Ectodermal cell (in vitro differentiated cells): ENCODE measurements around the gene CDC27.
"Not testable (repeated sequence)": the region's sequence is repeated elsewhere in the genome, so short reads cannot be mapped to it uniquely, and the experiment has no call there.

Experiments used
- H3K27ac ChIP-seq: 2 replicates; pipeline ENCODE4 v1.7.0; 2013; ENCODE audit warnings: mild to moderate bottlenecking, low read depth, low read length; ENCODE audit not compliant: insufficient read depth, poor library complexity, severe bottlenecking
- H3K27me3 ChIP-seq: 2 replicates; pipeline ENCODE4 v1.7.0; 2013; ENCODE audit warnings: mild to moderate bottlenecking, low read length; ENCODE audit not compliant: insufficient read depth, control insufficient read depth, poor library complexity, severe bottlenecking
- H3K36me3 ChIP-seq: one replicate; pipeline ENCODE4 v1.7.0; 2013; ENCODE audit warnings: low read length; ENCODE audit not compliant: control insufficient read depth, insufficient read depth
- H3K4me1 ChIP-seq: one replicate; pipeline ENCODE4 v1.7.0; 2013; ENCODE audit warnings: low read length; ENCODE audit not compliant: control insufficient read depth, insufficient read depth
- H3K4me3 ChIP-seq: 2 replicates; pipeline ENCODE4 v1.7.0; 2013; ENCODE audit warnings: low read depth, low read length, control low read depth; ENCODE audit not compliant: insufficient read depth
- H3K9me3 ChIP-seq: 2 replicates; pipeline ENCODE4 v1.7.0; 2013; ENCODE audit warnings: mild to moderate bottlenecking, low read length, moderate library complexity; ENCODE audit not compliant: control insufficient read depth
- WGBS, 2 experiments: methylation state at CpG; one replicate each; pipeline ENCODE4 v1.1.7; 2013; ENCODE audit warnings: missing lambda C conversion rate in 2 of 2; 5-methylcytosine and 5-hydroxymethylcytosine counted together

Gene CDC27

DNA sequence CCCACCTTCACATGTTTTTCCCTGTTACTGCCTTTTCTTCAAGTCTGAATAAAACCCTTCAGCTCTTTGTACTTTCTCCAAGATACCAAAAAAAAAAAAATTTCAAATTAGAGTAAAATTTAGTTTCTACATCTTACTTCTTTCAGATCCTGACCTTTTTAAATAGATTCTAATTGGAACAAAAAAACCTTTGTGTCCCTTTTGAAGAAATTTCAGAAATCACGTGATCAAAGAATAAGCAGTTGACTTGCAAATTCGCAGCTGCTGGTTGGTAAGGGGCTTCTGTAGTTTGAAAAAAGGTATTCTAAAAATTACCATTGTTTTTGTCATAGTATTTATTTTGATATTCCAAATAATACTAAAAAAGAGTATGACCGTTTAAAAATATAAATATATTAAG lies 71.7 kb downstream of the CDC27 start:
- no peak overlapping the region for H3K27ac ChIP-seq
- H3K27me3 ChIP-seq: no peaks in the 10 kb centered on the region
- H3K4me1 ChIP-seq: no peaks in the 10 kb centered on the region
- H3K36me3 ChIP-seq: peaks cover 6% of the 10 kb centered on the region
- H3K9me3 ChIP-seq: no peaks in the 10 kb centered on the region
- WGBS, 2 experiments: 91 to 92% methylated on average over 2 of the region's 3 CpGs
- H3K4me3 ChIP-seq: no peak overlapping the region

DNA sequence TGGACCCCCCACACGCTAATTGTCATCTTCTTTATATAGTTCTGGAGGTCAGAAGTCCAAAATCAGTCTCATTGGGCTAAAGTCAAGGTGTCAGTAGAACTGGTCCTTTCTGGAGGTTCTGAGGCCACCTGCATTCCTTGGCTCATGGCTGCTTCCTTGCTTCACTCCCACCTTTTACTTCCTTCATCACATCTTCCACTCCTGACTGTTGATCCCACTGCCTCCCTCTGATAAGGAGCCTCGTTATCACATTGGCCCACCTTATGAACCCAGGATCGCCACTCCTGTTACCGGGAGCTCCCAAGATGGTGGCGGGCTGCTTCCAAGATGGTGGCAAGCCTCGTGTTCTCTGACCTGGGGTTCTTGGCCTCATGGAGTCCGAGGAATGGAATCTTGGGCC lies 83.0 kb downstream of the CDC27 start:
- Histone ChIP-seq H3K27me3 (no peaks in the 10 kb centered on the region), H3K4me1 (no peaks in the 10 kb centered on the region), H3K36me3 (no peaks in the 10 kb centered on the region), H3K9me3 (no peaks in the 10 kb centered on the region), H3K27ac (no peak overlapping the region), H3K4me3 (no peak overlapping the region)
- WGBS, 2 experiments: 94 to 96% methylated on average over 7 of the region's 7 CpGs

DNA sequence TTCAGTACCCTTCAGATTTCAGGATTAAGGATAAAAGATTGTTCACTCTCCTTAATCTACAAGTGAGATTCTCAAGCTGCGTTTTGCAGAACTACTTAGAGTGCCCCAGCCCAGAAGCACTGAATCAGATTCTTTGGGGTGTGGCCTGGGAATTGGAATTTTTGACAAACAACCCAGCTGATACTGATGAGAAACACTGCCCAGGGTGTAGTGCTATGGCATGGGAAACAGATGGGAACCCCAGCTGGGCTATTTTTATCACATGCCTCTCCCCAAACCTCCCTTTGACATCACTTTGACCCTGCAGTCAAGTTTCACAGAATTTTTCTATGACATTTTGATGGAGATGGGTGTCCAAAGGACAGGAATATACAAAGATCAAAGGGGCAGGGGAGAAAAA lies 83.8 kb downstream of the CDC27 start:
- not testable (repeated sequence) for H3K4me1 ChIP-seq, H3K27me3 ChIP-seq, H3K4me3 ChIP-seq, H3K36me3 ChIP-seq, H3K9me3 ChIP-seq, H3K27ac ChIP-seq
- 88 to 91% methylated on average over 1 of the region's 1 CpG for WGBS, 2 experiments

DNA sequence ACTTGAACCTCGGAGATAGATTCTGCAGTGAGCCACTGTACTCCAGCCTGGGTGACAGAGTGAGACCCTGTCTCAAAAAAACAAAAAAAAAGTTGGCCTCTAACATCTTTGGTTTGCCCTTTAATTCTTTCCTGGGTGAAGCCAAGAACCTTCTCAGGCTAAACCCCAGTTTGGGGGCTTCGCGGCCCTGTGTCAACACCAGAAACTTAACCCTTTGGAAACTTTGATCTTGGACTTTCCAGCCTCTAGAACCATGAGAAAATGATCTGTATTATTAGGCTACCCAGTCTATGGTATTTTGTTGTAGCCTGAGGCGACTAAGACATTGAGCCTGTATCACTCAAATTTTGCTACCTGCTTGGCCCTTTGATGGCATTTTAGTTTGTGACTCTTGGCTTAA lies 86.2 kb downstream of the CDC27 start:
- 93% methylated on average over 4 of the region's 4 CpGs for WGBS, 2 experiments
- Histone ChIP-seq H3K4me1 (no peaks in the 10 kb centered on the region), H3K27ac (no peak overlapping the region), H3K36me3 (no peaks in the 10 kb centered on the region), H3K9me3 (no peaks in the 10 kb centered on the region), H3K27me3 (no peaks in the 10 kb centered on the region), H3K4me3 (no peak overlapping the region)

DNA sequence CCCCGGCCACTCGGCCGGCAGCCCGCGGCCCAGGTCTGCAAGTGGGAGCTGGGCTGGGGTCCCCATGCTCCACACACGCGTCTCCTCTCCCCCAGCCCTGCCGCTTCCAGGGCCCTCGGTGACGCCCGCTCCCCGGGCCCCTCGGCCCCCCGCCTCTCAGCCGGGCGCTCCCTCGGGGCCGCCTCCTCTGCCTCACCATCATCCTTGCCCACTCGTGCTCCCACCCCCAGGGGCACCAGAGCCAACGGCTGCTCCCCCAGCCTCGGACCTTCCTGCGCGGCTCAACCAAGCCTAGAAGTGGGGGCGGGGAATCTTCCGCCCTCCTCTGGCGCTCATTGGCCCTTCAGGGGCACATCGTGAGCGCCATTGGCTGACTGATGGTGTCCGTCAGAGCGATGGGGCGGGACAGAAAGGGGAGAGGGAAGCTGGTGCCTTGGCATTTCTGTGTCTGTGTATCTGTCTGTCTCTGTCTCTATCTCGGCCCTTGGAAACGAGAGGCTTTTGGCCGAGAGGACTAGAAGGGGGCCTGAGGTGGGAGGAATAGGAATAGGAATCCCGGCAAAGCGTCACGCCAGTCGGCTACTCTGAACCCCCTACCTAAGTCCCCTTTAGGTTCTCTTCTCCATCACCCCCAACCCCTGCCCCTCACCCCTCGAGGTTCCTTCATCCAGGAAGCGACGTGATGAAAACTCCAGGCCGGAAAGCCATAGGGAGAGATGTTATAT lies 88.9 kb downstream of the CDC27 start:
- 0 to 1% methylated on average over 36 to 38 of the region's 42 CpGs for WGBS, 2 experiments
- no peaks in the 10 kb centered on the region for H3K36me3 ChIP-seq
- no peaks in the 10 kb centered on the region for H3K9me3 ChIP-seq
- H3K27me3 ChIP-seq: no peaks in the 10 kb centered on the region
- H3K4me3 ChIP-seq: peak overlapping the region; percentile 76
- no peaks in the 10 kb centered on the region for H3K4me1 ChIP-seq
- no peak overlapping the region for H3K27ac ChIP-seq

DNA sequence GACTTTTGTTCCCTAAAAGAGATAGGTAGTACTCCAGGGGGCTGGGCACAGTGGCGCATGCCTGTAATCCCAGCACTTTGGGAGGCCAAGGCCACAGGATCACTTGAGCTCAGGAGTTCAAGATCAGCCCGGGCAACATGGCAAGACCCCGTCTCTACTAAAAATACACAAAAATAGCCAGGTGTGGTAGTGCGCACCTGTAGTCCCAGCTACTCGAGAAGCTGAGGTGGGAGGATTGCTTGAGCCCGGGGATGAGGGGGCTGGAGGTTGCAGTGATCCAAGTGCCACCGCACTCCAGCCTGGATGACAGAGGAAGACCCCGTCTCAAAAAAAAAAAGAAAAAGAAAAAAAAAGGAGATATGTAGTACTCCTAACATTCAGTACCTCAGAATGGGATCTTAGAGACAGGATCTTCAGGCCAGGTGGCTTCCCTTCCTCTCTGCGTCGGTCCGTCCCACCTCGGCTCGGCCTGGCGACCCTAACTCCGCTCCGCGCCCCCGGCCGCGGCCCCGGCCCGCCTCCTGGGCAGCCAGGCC lies 89.6 kb downstream of the CDC27 start:
- no peaks in the 10 kb centered on the region for H3K27me3 ChIP-seq
- 10 to 13% methylated on average over 22 of the region's 22 CpGs for WGBS, 2 experiments
- peak overlapping the region; percentile 76 for H3K4me3 ChIP-seq
- H3K4me1 ChIP-seq: no peaks in the 10 kb centered on the region
- H3K9me3 ChIP-seq: no peaks in the 10 kb centered on the region
- no peak overlapping the region for H3K27ac ChIP-seq
- no peaks in the 10 kb centered on the region for H3K36me3 ChIP-seq

DNA sequence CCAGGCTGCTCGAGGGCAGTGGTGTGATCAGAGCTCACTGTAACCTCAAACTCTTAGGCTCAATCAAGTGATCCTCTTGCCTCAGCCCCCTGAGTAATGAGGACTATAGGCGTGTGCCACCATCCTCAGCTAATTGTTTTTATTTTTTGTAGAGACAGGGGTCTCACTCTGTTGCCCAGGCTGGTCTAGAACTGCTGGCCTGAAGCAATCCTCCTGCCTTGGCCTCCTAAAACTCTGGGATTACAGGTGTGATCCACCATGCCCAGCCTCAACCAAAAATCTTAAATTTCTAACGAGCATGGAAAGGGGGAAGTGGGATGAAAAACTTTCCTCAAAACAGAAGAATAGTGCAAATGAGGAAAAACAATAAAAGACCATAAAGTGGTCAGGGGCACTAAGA lies 92.8 kb downstream of the CDC27 start:
- Histone ChIP-seq H3K36me3 (no peaks in the 10 kb centered on the region), H3K4me1 (no peaks in the 10 kb centered on the region), H3K27me3 (no peaks in the 10 kb centered on the region), H3K9me3 (peaks cover 2% of the 10 kb centered on the region), H3K4me3 (no peak overlapping the region), H3K27ac (no peak overlapping the region)
- WGBS, 2 experiments: 88 to 93% methylated on average over 2 to 3 of the region's 3 CpGs

DNA sequence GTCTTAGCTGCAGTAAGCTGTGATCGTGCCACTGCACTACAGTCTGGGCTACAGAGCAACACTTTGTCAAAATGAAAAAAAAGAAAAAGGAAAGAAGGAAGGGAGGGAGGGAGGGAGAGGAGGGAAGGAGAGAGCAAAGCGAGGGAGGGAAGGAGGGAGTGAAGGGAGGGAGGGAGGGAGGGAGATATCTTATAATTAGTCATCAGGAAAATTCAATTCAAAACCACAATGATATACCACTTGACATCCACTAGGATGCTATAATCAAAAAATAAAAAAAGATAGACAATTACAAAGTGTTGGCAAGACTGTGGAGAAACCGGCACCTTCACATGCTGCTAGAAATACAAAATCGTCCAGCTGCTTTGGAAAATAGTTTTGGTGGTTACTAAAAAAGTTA lies 93.8 kb downstream of the CDC27 start:
- no peak overlapping the region for H3K27ac ChIP-seq

DNA sequence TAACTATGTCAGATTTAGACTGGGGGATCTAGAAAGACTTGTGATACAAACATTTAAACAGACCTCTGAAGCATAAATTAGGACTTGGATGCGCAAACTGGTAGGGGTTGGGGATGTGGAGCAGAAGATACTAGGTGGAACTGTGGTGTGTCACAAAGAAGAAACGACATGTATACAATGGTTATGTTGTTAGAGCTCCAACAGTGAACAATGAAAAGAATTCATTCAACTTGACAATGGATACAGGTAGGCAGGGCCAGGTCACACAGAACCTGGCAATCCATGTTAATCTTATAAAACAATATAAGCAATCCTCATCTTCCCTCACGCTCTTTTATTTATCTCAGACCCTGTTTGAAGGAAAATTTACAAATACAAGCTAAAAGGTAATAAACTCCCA lies 102.0 kb downstream of the CDC27 start:
- Histone ChIP-seq H3K27me3 (no peaks in the 10 kb centered on the region), H3K4me1 (no peaks in the 10 kb centered on the region), H3K9me3 (no peaks in the 10 kb centered on the region), H3K36me3 (no peaks in the 10 kb centered on the region), H3K27ac (no peak overlapping the region), H3K4me3 (no peak overlapping the region)
- 86% methylated on average over 3 of the region's 3 CpGs for WGBS, 2 experiments

More for the DNA sequence above, 93.8 kb downstream of the CDC27 start:
- WGBS, 2 experiments: 88 to 93% methylated on average over 3 of the region's 4 CpGs
- Histone ChIP-seq H3K4me3 (no peak overlapping the region), H3K36me3 (no peaks in the 10 kb centered on the region), H3K27me3 (no peaks in the 10 kb centered on the region), H3K4me1 (no peaks in the 10 kb centered on the region), H3K9me3 (peaks cover 2% of the 10 kb centered on the region)

DNA sequence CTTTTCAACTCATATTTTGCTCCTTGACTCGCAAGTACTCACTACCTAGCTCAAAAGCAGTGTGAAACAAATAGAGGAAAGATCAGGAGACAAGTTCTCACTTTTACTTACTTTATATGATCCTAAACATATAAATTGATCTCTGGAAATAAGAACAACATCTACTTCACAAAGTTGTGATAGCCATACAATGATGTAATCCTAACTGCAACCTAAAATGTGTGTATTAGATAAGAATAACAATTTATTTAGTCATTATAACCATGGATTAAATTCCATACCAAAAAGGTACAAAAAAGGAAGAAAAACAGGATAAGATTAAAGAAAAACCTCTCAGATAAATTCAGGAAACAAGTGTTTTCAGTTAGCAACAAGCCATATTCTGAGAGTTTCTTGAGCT lies 103.4 kb downstream of the CDC27 start:
- H3K4me3 ChIP-seq: no peak overlapping the region
- no peaks in the 10 kb centered on the region for H3K27me3 ChIP-seq
- no peaks in the 10 kb centered on the region for H3K4me1 ChIP-seq
- no peak overlapping the region for H3K27ac ChIP-seq
- 89% methylated on average over 1 of the region's 1 CpG; no CpG with 5 or more reads in 1 of the 2 experiments for WGBS, 2 experiments
- no peaks in the 10 kb centered on the region for H3K36me3 ChIP-seq
- H3K9me3 ChIP-seq: no peaks in the 10 kb centered on the region
